WTC11 (cell line): Measurements from ENCODE around the gene TAPBPL. TPM values are rescaled to one million over a fixed set of nuclear protein-coding genes. Genes with fewer than 3 reads are reported as not detected.

Experiments used
- ATAC-seq: fragments of 200-7000 bp; cut with Tn5 transposase; 2 replicates; pipeline ENCODE4 v1.10.0; 2021; ENCODE audit warnings: mild to moderate bottlenecking, moderate library complexity
- CTCF ChIA-PET: fragments of 300-600 bp; sonication (Branson Sonifier 250); formaldehyde crosslinking; loops from one replicate; lab custom pipeline; 2021; ENCODE audit warnings: antibody characterized with exemption; lab: Charles Lee
- POLR2A ChIA-PET: fragments of 350-600 bp; sonication (Branson Sonifier 250); formaldehyde crosslinking; loops from one replicate; lab custom pipeline; 2021; ENCODE audit warnings: antibody characterized with exemption; lab: Charles Lee
- DNase-seq: peaks from one replicate; pipeline ENCODE4 v3.0.0; 2021; ENCODE audit warnings: low spot score
- H3K27ac Mint-ChIP-seq: 2 replicates; pipeline ENCODE4 v1.8.0; 2021; ENCODE audit warnings: mixed read lengths
- H3K27me3 Mint-ChIP-seq: 2 replicates; pipeline ENCODE4 v1.8.0; 2021; ENCODE audit warnings: low read depth, mild to moderate bottlenecking, moderate library complexity, mixed read lengths
- H3K36me3 Mint-ChIP-seq: 2 replicates; pipeline ENCODE4 v1.8.0; 2021; ENCODE audit warnings: mixed read lengths
- H3K4me1 Mint-ChIP-seq: 2 replicates; pipeline ENCODE4 v1.8.0; 2022; ENCODE audit warnings: mixed read lengths
- H3K4me3 Mint-ChIP-seq: 2 replicates; pipeline ENCODE4 v1.8.0; 2021; ENCODE audit warnings: mild to moderate bottlenecking, moderate library complexity, mixed read lengths
- H3K9me3 Mint-ChIP-seq: 2 replicates; pipeline ENCODE4 v1.8.0; 2021; ENCODE audit warnings: mixed read lengths
- CREM ChIP-seq: sonication (generic); formaldehyde crosslinking; IDR thresholded peaks from 2 replicates; pipeline ENCODE4 v1.8.1; 2022; ENCODE audit warnings: mild to moderate bottlenecking, missing genetic modification reagents, moderate library complexity
- CTCF ChIP-seq: fragments of 200-600 bp; IDR thresholded peaks from 2 replicates; pipeline ENCODE4 v1.8.0; 2022; ENCODE audit warnings: antibody characterized with exemption
- EMX1 ChIP-seq: fragments of 250-450 bp; sonication (Bioruptor Pico); IDR thresholded peaks from 2 replicates; pipeline ENCODE4 v1.8.0; 2021; ENCODE audit warnings: mild to moderate bottlenecking
- FOXJ3 ChIP-seq: sonication (generic); formaldehyde crosslinking; IDR thresholded peaks from 2 replicates; pipeline ENCODE4 v1.9.0; 2021; ENCODE audit warnings: missing genetic modification reagents, mild to moderate bottlenecking, borderline replicate concordance
- JUN ChIP-seq: sonication (generic); formaldehyde crosslinking; IDR thresholded peaks from 2 replicates; pipeline ENCODE4 v1.8.0; 2023; ENCODE audit warnings: mild to moderate bottlenecking, missing genetic modification reagents
- NFATC4 ChIP-seq: fragments of 250-450 bp; sonication (Bioruptor Pico); IDR thresholded peaks from 2 replicates; pipeline ENCODE4 v1.9.0; 2021; ENCODE audit warnings: mild to moderate bottlenecking
- TP53 ChIP-seq: sonication (generic); formaldehyde crosslinking; IDR thresholded peaks from 2 replicates; pipeline ENCODE4 v1.8.1; 2023; ENCODE audit warnings: mild to moderate bottlenecking, missing genetic modification reagents
- USF1 ChIP-seq: sonication (generic); formaldehyde crosslinking; IDR thresholded peaks from 2 replicates; pipeline ENCODE4 v1.8.0; 2022; ENCODE audit warnings: mild to moderate bottlenecking, missing genetic modification reagents
- ZMAT4 ChIP-seq: fragments of 250-450 bp; sonication (Bioruptor Pico); IDR thresholded peaks from 2 replicates; pipeline ENCODE4 v1.9.0; 2021; ENCODE audit warnings: mild to moderate bottlenecking
- ZNF219 ChIP-seq: sonication (generic); formaldehyde crosslinking; IDR thresholded peaks from 2 replicates; pipeline ENCODE4 v1.8.0; 2023; ENCODE audit warnings: missing genetic modification reagents, mild to moderate bottlenecking, borderline replicate concordance
- ZNF281 ChIP-seq: sonication (generic); formaldehyde crosslinking; IDR thresholded peaks from 2 replicates; pipeline ENCODE4 v1.8.0; 2023; ENCODE audit warnings: mild to moderate bottlenecking, missing genetic modification reagents
- ZNF416 ChIP-seq: fragments of 250-450 bp; sonication (Bioruptor Pico); IDR thresholded peaks from 2 replicates; pipeline ENCODE4 v1.9.0; 2021; ENCODE audit warnings: mild to moderate bottlenecking, inconsistent platforms
- ZNF423 ChIP-seq: fragments of 250-450 bp; sonication (Bioruptor Pico); IDR thresholded peaks from 2 replicates; pipeline ENCODE4 v2.1.2; 2022; ENCODE audit warnings: mild to moderate bottlenecking, moderate library complexity
- ZNF532 ChIP-seq: fragments of 250-450 bp; sonication (Bioruptor Pico); IDR thresholded peaks from 2 replicates; pipeline ENCODE4 v1.9.0; 2021; ENCODE audit warnings: mild to moderate bottlenecking, borderline replicate concordance
- ZNF671 ChIP-seq: fragments of 250-450 bp; sonication (Bioruptor Pico); IDR thresholded peaks from 2 replicates; pipeline ENCODE4 v1.8.0; 2021; ENCODE audit warnings: mild to moderate bottlenecking
- ZSCAN18 ChIP-seq: fragments of 250-450 bp; sonication (Bioruptor Pico); IDR thresholded peaks from 2 replicates; pipeline ENCODE4 v2.1.2; 2022; ENCODE audit warnings: mild to moderate bottlenecking, moderate library complexity
- total RNA-seq: library from RNA; stranded (reverse); gene quantifications from 3 replicates; pipeline ENCODE4 v1.2.3, GENCODE V29; 2021

TAPBPL gene
- total RNA-seq, 1 experiment from 2014 or later, result 1.3 TPM

- TF ChIP-seq ZNF281 (CRISPR knock-in tag) (peak; percentile 27; the same call in 1 of the 2 replicates), TP53 (CRISPR knock-in tag) (no peak), FOXJ3 (CRISPR knock-in tag) (no peak), ZNF532 (CRISPR knock-in tag) (no peak), ZNF671 (CRISPR knock-in tag) (no peak), ZNF416 (CRISPR knock-in tag) (no peak)
These were observed 552 bp downstream of the TAPBPL start (continued) for GRCh38 chr12:6452245-6452943.

- Mint-ChIP-seq H3K4me1 (peaks cover 39% of the 10 kb centered on the region), H3K4me3 (no peak overlapping the region), H3K36me3 (no peaks in the 10 kb centered on the region), H3K27me3 (no peaks in the 10 kb centered on the region), H3K9me3 (no peaks in the 10 kb centered on the region), H3K27ac (peak overlapping the region; percentile 87)
- DNase-seq, result peak; percentile 10
- CTCF ChIA-PET, result interaction anchor here (1.2 to 3.9 kb wide), 3 partner anchors 12 to 464 kb away, joined by 3 to 39 read pairs (median 14); no protein-coding TSS in a partner anchor
- TF ChIP-seq JUN (CRISPR knock-in tag), result no peak
- TF ChIP-seq ZNF219, result no peak
- POLR2A ChIA-PET, result interaction anchor here (1.4 kb wide), 1 partner anchor 86 kb away, joined by 4 read pairs; no protein-coding TSS in a partner anchor
- ATAC-seq, result no peak
These were observed 1.2 kb downstream of the TAPBPL start for GRCh38 chr12:6452944-6453630.

- Mint-ChIP-seq H3K4me3 (no peak overlapping the region), H3K27me3 (no peaks in the 10 kb centered on the region), H3K36me3 (peaks cover 21% of the 10 kb centered on the region), H3K4me1 (peaks cover 15% of the 10 kb centered on the region), H3K9me3 (no peaks in the 10 kb centered on the region), H3K27ac (no peak overlapping the region)
- DNase-seq, result peak; percentile 4
- ChIA-PET CTCF (interaction anchor here (0.6 to 1.4 kb wide), 5 partner anchors 8 to 383 kb away, joined by 4 to 11 read pairs (median 4); no protein-coding TSS in a partner anchor), POLR2A (interaction anchor here (1.0 kb wide), 1 partner anchor 19 kb away, joined by 3 read pairs; no protein-coding TSS in a partner anchor)
- ATAC-seq, result no peak
- TF ChIP-seq CREM (CRISPR knock-in tag), result no peak
- no peak for TF ChIP-seq EMX1 (CRISPR knock-in tag)
- TF ChIP-seq CTCF, result no peak
- no peak for TF ChIP-seq ZNF423 (CRISPR knock-in tag)
- no peak for TF ChIP-seq ZSCAN18 (CRISPR knock-in tag)
- no peak for TF ChIP-seq FOXJ3 (CRISPR knock-in tag)
- no peak for TF ChIP-seq ZMAT4 (CRISPR knock-in tag)
- TF ChIP-seq USF1 (CRISPR knock-in tag), result no peak
- TF ChIP-seq NFATC4 (CRISPR knock-in tag), result no peak
These were observed 5.5 kb downstream of the TAPBPL start for GRCh38 chr12:6457220-6457945.
